ENCODE measurements around the gene ETHE1.

Gene ETHE1

GRCh38 chr19:43463381-43464133, 63.4 kb downstream of the ETHE1 start:
- peak overlapping the region; percentile 60 for H3K4me3 ChIP-seq (ENCODE audit: low read depth, low read length)
- DNase-seq (ENCODE audit: low read depth) = peak; percentile 66

GRCh38 chr19:43462785-43463380, 64.1 kb downstream of the ETHE1 start:
- no peak for DNase-seq (ENCODE audit: low read depth)
- H3K4me3 ChIP-seq (ENCODE audit: low read depth, low read length) = peak overlapping the region; percentile 60
- no peak for TF ChIP-seq CTCF (IDR thresholded peaks at IDR 0.05; ENCODE audit: control insufficient read depth, extremely low read depth, insufficient read depth)

More at GRCh38 chr19:43463381-43464133, 63.4 kb downstream of the ETHE1 start:
- no peak for TF ChIP-seq CTCF (IDR thresholded peaks at IDR 0.05; ENCODE audit: control insufficient read depth, extremely low read depth, insufficient read depth)

GRCh38 chr19:43462383-43462782, 64.6 kb downstream of the ETHE1 start:
- H3K4me3 ChIP-seq (ENCODE audit: low read depth, low read length) = peak overlapping the region; percentile 60
- no peak for TF ChIP-seq CTCF (IDR thresholded peaks at IDR 0.05; ENCODE audit: control insufficient read depth, extremely low read depth, insufficient read depth)
- no peak for DNase-seq (ENCODE audit: low read depth)

GRCh38 chr19:43461303-43461702, 65.7 kb downstream of the ETHE1 start:
- no peak for TF ChIP-seq CTCF (IDR thresholded peaks at IDR 0.05; ENCODE audit: control insufficient read depth, extremely low read depth, insufficient read depth)
- no peak overlapping the region for H3K4me3 ChIP-seq (ENCODE audit: low read depth, low read length)
- no peak for DNase-seq (ENCODE audit: low read depth)

GRCh38 chr19:43460362-43461016, 66.5 kb downstream of the ETHE1 start:
- no peak for DNase-seq (ENCODE audit: low read depth)
- TF ChIP-seq CTCF (IDR thresholded peaks at IDR 0.05; ENCODE audit: control insufficient read depth, extremely low read depth, insufficient read depth) = no peak

GRCh38 chr19:43457809-43458208, 69.2 kb downstream of the ETHE1 start:
- no peak for TF ChIP-seq CTCF (IDR thresholded peaks at IDR 0.05; ENCODE audit: control insufficient read depth, extremely low read depth, insufficient read depth)
- no peak for DNase-seq (ENCODE audit: low read depth)
- no peak overlapping the region for H3K4me3 ChIP-seq (ENCODE audit: low read depth, low read length)

More at GRCh38 chr19:43460362-43461016, 66.5 kb downstream of the ETHE1 start:
- no peak overlapping the region for H3K4me3 ChIP-seq (ENCODE audit: low read depth, low read length)

Measured in LNCaP clone FGC (cell line).